HEK293T (cell line): ENCODE measurements around the gene SLC29A1.

Experiments
- BHLHE40 ChIP-seq: fragments of 450-650 bp; IDR thresholded peaks from 2 replicates; pipeline ENCODE4 v1.6.1; 2016; ENCODE audit warnings: mild to moderate bottlenecking, moderate library complexity, borderline replicate concordance
- CTBP1 ChIP-seq: fragments of 450-650 bp; IDR thresholded peaks from 2 replicates; pipeline ENCODE4 v1.6.1; 2016; ENCODE audit warnings: borderline replicate concordance
- ELF4 ChIP-seq: fragments of 450-650 bp; IDR thresholded peaks from 2 replicates; pipeline ENCODE4 v1.6.1; 2017; ENCODE audit warnings: antibody characterized with exemption
- FOXA1 ChIP-seq: fragments of 450-650 bp; IDR thresholded peaks from 2 replicates; pipeline ENCODE4 v1.6.1; 2016; ENCODE audit warnings: mild to moderate bottlenecking
- FOXK2 ChIP-seq: fragments of 450-650 bp; IDR thresholded peaks from 2 replicates; pipeline ENCODE4 v1.6.1; 2016; ENCODE audit warnings: mild to moderate bottlenecking
- FOXM1 ChIP-seq: fragments of 450-650 bp; IDR thresholded peaks from 2 replicates; pipeline ENCODE4 v1.6.1; 2017; ENCODE audit warnings: mild to moderate bottlenecking, borderline replicate concordance
- HDGF ChIP-seq: fragments of 450-650 bp; IDR thresholded peaks from 2 replicates; pipeline ENCODE4 v1.6.1; 2017; ENCODE audit warnings: antibody characterized with exemption, borderline replicate concordance
- L3MBTL2 ChIP-seq: fragments of 450-650 bp; conservative IDR thresholded peaks from 2 replicates; pipeline ENCODE4 v1.6.1; 2016; ENCODE audit warnings: mild to moderate bottlenecking
- LEF1 ChIP-seq: fragments of 450-650 bp; IDR thresholded peaks from 2 replicates; pipeline ENCODE4 v1.6.1; 2017; ENCODE audit warnings: mild to moderate bottlenecking, borderline replicate concordance
- NFRKB ChIP-seq: fragments of 450-650 bp; IDR thresholded peaks from 2 replicates; pipeline ENCODE4 v1.6.1; 2016; ENCODE audit warnings: mild to moderate bottlenecking, moderate library complexity
- SP1 ChIP-seq: fragments of 450-650 bp; IDR thresholded peaks from 2 replicates; pipeline ENCODE4 v1.6.1; 2017
- SUZ12 ChIP-seq: fragments of 450-650 bp; IDR thresholded peaks from 2 replicates; pipeline ENCODE4 v1.6.1; 2016; ENCODE audit warnings: mild to moderate bottlenecking
- TARDBP ChIP-seq: fragments of 450-650 bp; IDR thresholded peaks from 2 replicates; pipeline ENCODE4 v1.6.1; 2016
- ZNF384 ChIP-seq: fragments of 450-650 bp; IDR thresholded peaks from 2 replicates; pipeline ENCODE4 v1.6.1; 2016

DNA sequence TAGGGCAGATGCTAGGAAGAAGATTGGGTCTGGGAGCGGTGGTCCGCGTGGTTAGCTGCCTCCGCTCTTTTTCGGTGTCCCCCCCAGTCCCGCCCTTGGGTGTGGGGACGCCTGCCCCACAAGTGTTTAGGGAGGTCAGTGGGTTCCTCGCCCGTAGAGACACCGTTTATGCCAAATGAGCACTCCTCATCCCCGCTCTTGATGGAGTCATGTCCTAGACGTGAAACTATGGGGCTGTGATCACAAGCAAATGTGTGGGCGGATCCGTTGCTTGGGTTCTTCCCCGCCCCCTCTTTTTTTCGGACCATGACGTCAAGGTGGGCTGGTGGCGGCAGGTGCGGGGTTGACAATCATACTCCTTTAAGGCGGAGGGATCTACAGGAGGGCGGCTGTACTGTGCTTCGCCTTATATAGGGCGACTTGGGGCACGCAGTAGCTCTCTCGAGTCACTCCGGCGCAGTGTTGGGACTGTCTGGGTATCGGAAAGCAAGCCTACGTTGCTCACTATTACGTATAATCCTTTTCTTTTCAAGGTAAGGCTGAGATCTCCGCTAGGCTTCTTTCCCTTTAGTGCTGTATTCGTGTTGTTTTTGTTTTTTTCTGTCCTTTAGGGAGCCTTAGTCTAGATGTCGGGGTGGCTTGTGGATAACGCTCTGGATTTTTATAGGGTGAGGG lies 23.4 kb downstream of the SLC29A1 start, which contains the start of gene HSP90AB1:
- TF ChIP-seq SUZ12 = no peak
- TF ChIP-seq ELF4 = peak; percentile 97
- TF ChIP-seq NFRKB = no peak; the same call in 1 of the 2 replicates
- TF ChIP-seq BHLHE40 = no peak
- no peak for TF ChIP-seq SP1
- no peak for TF ChIP-seq TARDBP
- TF ChIP-seq FOXM1 = peak; percentile 82; the same call in 1 of the 2 replicates
- TF ChIP-seq FOXK2 = no peak
- TF ChIP-seq ZNF384 = no peak
- no peak for TF ChIP-seq HDGF
- TF ChIP-seq CTBP1 = peak; percentile 26; the same call in 1 of the 2 replicates
- no peak for TF ChIP-seq LEF1
- peak; percentile 67; the same call in 1 of the 2 replicates for TF ChIP-seq L3MBTL2
- no peak for TF ChIP-seq FOXA1
